GM21381 (cell line): Measurements from ENCODE around the gene TRIML1.

Source experiments
- ATAC-seq: cut with Tn5 transposase; IDR thresholded peaks from one replicate; pipeline ENCODE4 v1.9.1; 2021; ENCODE audit warnings: mild to moderate bottlenecking, moderate library complexity; ENCODE audit not compliant: unreplicated experiment

The TRIML1 gene

GRCh38 chr4:188139141-188139540 is at the start of gene TRIML1:
Gene TRIML1, plus strand, starts transcription at chr4:188139441. Its CDS starts 118 bp downstream, at chr4:188139559.
- no peak for ATAC-seq

- ATAC-seq = no peak
Measured at GRCh38 chr4:188092824-188093223, 46.4 kb upstream of the TRIML1 start.

- ATAC-seq = no peak
Measured at GRCh38 chr4:188106454-188106853, 32.8 kb upstream of the TRIML1 start.

GRCh38 chr4:188107931-188108843 is 31.1 kb upstream of the TRIML1 start:
- no peak for ATAC-seq

GRCh38 chr4:188109157-188109755 is 30.0 kb upstream of the TRIML1 start, which contains the start of gene TRIML2:
Gene TRIML2, minus strand, starts transcription at chr4:188109603. Its CDS starts 4,235 bp downstream, at chr4:188105368.
- no peak for ATAC-seq

- no peak for ATAC-seq
Measured at GRCh38 chr4:188110036-188110435, 29.2 kb upstream of the TRIML1 start.

GRCh38 chr4:188110741-188111471 is 28.3 kb upstream of the TRIML1 start:
- ATAC-seq = no peak

GRCh38 chr4:188111955-188112354 is 27.3 kb upstream of the TRIML1 start:
- ATAC-seq = no peak

GRCh38 chr4:188113156-188113555 is 26.1 kb upstream of the TRIML1 start:
- ATAC-seq = no peak

GRCh38 chr4:188117631-188118324 is 21.5 kb upstream of the TRIML1 start:
- no peak for ATAC-seq

- no peak for ATAC-seq
Measured at GRCh38 chr4:188121530-188121929, 17.7 kb upstream of the TRIML1 start.

- ATAC-seq = no peak
Measured at GRCh38 chr4:188127214-188127874, 11.9 kb upstream of the TRIML1 start.

- no peak for ATAC-seq
Measured at GRCh38 chr4:188130355-188130754, 8.9 kb upstream of the TRIML1 start.

- no peak for ATAC-seq
Measured at GRCh38 chr4:188132232-188132631, 7.0 kb upstream of the TRIML1 start.

GRCh38 chr4:188138227-188138626 is 1.0 kb upstream of the TRIML1 start:
- no peak for ATAC-seq

GRCh38 chr4:188139671-188140070 is 430 bp downstream of the TRIML1 start:
- ATAC-seq = no peak

GRCh38 chr4:188143731-188144130 is 4.5 kb downstream of the TRIML1 start:
- no peak for ATAC-seq

GRCh38 chr4:188145601-188146000 is 6.4 kb downstream of the TRIML1 start:
- no peak for ATAC-seq

GRCh38 chr4:188146618-188147017 is 7.4 kb downstream of the TRIML1 start:
- ATAC-seq = no peak

- ATAC-seq = no peak
Measured at GRCh38 chr4:188147176-188147575, 7.9 kb downstream of the TRIML1 start.
